ENCODE measurements around the gene GIT2. TPM values are rescaled to one million over a fixed set of nuclear protein-coding genes. Genes with fewer than 3 reads are reported as not detected.
A peak's percentile ranks its signal among the peaks of the same experiment; 100 is the strongest.

The GIT2 gene
- total RNA-seq, 4 donors from 2014 or later, result 14.1 to 31.9 (median 21.0) TPM

DNA sequence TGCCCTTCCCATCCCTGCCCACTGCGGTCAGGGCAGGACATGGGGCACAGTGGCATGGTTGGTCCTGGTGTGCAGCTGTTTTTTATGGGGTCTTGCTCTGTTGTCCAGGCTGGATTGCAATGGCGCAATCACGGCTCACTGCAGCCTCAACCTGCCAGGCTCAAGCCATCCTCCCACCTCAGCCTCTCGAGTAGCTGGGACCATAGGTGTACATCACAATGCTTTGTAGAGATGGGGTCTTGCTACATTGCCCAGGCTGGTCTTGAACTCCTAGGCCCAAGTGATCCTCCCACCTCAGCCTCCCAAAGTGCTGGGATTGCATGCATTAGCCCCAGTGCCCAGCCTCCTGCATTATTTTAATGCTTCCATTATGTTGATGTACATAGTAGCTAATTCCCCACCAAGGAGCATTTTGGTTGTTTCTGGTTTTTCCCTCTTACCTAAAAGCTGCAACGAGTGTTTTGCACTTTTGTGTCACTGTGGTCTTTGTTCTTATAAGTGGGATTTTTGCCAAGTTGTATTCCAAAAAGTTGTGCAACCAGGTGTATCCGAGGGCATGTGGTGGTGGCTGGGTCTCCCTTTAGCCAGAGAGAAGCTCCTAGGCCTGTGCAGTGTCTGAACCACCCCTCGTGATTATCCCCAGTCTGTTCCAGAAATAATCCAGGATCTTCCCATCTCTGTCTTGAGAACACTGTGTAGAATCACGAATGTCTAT lies 85.8 kb downstream of the GIT2 start:
- WGBS, 2 donors, result 80 to 88% methylated on average over 7 to 8 of the region's 8 CpGs
- H3K27me3 ChIP-seq, result no peaks in the 10 kb centered on the region
- intact Hi-C loops (cut with DNase I), result no loop called here
- DNase-seq, result no peak
- no peak overlapping the region for H3K27ac ChIP-seq
- H3K4me3 ChIP-seq, result no peak overlapping the region
- peaks cover 46 to 100% (median 58%) of the 10 kb centered on the region in 3 donors for H3K36me3 ChIP-seq
- H3K4me1 ChIP-seq, result peaks cover 0 to 13% (median 6%) of the 10 kb centered on the region in 3 donors
- H3K9me3 ChIP-seq, result no peaks in the 10 kb centered on the region
- TF ChIP-seq, protein P1, sequence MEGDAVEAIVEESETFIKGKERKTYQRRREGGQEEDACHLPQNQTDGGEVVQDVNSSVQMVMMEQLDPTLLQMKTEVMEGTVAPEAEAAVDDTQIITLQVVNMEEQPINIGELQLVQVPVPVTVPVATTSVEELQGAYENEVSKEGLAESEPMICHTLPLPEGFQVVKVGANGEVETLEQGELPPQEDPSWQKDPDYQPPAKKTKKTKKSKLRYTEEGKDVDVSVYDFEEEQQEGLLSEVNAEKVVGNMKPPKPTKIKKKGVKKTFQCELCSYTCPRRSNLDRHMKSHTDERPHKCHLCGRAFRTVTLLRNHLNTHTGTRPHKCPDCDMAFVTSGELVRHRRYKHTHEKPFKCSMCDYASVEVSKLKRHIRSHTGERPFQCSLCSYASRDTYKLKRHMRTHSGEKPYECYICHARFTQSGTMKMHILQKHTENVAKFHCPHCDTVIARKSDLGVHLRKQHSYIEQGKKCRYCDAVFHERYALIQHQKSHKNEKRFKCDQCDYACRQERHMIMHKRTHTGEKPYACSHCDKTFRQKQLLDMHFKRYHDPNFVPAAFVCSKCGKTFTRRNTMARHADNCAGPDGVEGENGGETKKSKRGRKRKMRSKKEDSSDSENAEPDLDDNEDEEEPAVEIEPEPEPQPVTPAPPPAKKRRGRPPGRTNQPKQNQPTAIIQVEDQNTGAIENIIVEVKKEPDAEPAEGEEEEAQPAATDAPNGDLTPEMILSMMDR (IDR thresholded peaks at IDR 0.05), result no peak
- no peak for TF ChIP-seq POLR2A (IDR thresholded peaks at IDR 0.05)

DNA sequence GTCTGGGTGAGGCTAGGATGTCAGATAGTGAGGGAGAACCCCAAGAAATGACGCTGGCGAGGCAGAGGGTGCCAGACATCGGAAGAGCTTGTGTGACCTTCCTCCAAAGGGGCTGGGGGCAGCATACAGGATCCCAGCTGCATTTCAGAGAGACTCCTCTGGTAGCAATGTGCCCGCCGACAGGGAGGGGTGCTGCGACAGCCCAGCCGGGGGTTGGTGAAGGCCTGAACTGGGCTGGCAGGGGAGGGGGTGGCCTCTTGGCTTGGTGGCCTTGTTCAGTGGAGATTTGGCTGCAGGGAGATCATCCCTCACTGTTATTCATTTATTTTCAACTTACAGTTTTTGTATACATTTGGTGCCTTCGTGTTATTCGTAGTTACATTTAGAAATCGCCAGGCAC lies 90.9 kb downstream of the GIT2 start:
- Histone ChIP-seq H3K36me3 (peaks cover 47 to 82% (median 57%) of the 10 kb centered on the region in 3 donors), H3K4me3 (no peak overlapping the region), H3K4me1 (peaks cover 11 to 17% (median 13%) of the 10 kb centered on the region in 3 donors), H3K27me3 (no peaks in the 10 kb centered on the region), H3K9me3 (no peaks in the 10 kb centered on the region), H3K27ac (no peak overlapping the region)
- no peak for TF ChIP-seq POLR2A (IDR thresholded peaks at IDR 0.05)
- TF ChIP-seq, protein P1 (IDR thresholded peaks at IDR 0.05), result no peak
- intact Hi-C loops (cut with DNase I), result no loop called here
- 93 to 94% methylated on average over 10 of the region's 10 CpGs for WGBS, 2 donors
- no peak for DNase-seq

DNA sequence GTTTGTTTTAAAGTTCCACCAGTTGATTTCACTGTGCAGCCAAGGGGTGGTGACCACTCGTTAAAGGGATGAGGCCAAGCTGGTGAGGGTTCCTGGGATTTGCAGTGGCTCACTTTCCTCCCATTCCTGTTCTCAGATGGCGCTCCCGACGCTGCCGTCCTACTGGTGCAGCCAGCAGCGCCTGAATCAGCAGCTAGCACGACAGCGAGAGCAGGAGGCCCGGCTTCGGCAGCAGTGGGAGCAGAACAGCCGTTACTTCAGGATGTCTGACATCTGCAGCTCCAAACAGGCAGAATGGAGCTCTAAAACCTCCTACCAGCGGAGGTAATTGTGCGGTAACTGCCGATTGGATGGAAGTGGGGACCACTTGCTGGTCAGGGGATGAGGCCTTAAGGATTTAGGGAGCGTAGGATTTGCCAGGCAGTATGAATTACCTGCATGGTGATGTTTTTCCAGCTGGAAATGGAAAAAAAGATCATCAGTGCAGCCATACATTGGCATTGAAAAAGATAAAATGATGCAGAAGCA lies 93.2 kb downstream of the GIT2 start:
- TF ChIP-seq POLR2A (IDR thresholded peaks at IDR 0.05), result no peak
- TF ChIP-seq, protein P1 (IDR thresholded peaks at IDR 0.05), result no peak
- Histone ChIP-seq H3K9me3 (no peaks in the 10 kb centered on the region), H3K27me3 (no peaks in the 10 kb centered on the region), H3K4me3 (no peak overlapping the region), H3K36me3 (peaks cover 43 to 59% (median 45%) of the 10 kb centered on the region in 3 donors), H3K27ac (no peak overlapping the region), H3K4me1 (peaks cover 17 to 28% (median 17%) of the 10 kb centered on the region in 3 donors)
- WGBS, 2 donors, result 90 to 95% methylated on average over 4 of the region's 15 CpGs
- DNase-seq, result no peak
- intact Hi-C loops (cut with DNase I), result no loop called here

DNA sequence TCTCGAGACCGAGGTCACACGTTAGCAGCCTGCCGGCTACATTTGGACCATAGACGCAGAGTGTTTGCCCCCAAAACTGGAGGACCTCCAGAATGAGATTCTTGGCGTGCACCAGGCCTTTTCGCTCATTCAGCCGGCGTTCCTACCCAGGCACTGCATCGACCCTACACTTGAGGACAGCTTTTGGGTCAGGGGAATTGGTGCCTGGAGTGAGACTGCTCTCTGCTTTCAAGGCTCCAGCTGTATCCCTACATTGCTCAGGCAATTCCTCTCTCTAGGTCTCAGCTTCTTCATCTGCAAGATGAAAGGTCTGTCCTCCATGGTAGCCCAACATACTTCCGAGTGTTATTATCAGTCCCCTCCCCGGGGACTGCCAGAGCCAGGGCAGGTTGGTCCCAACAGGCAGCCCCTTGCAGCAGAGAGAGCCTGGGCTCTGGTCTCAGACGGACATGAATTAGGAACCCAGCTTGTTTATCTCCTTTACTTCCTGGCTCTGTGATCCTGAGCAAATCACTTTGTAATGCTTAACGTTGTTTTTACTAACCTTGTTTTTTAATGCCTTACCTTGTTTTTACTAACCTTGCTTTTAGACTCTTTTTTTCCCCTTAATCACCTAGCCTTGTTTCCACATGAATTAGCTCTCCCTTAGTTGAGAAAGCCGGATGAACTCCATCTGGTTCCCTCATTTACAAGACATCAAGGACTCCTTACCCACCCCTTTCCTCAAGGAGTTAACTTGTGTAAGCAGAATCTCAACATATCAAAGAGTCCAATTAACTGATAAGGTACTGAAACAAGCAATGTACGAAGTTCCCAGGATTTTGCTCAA lies 95.2 kb downstream of the GIT2 start:
- TF ChIP-seq, protein P1 (IDR thresholded peaks at IDR 0.05), result no peak
- no peak for TF ChIP-seq POLR2A (IDR thresholded peaks at IDR 0.05)
- intact Hi-C loops (cut with DNase I), result no loop called here
- Histone ChIP-seq H3K4me1 (peaks cover 17 to 41% (median 17%) of the 10 kb centered on the region in 3 donors), H3K4me3 (peak overlapping the region; percentile 64 to 99 (median 86)), H3K9me3 (no peaks in the 10 kb centered on the region), H3K36me3 (peaks cover 25 to 39% (median 27%) of the 10 kb centered on the region in 3 donors), H3K27ac (peak overlapping the region; percentile 87 to 92 (median 90)), H3K27me3 (no peaks in the 10 kb centered on the region)
- WGBS, 2 donors, result 9% methylated on average over 6 to 11 of the region's 16 CpGs
- no peak for DNase-seq

Data from esophagus squamous epithelium (tissue), 5 donors.